Type B pancreatic cell (in vitro differentiated cells): ENCODE data around the gene FAM32A. TPM values are rescaled to one million over a fixed set of nuclear protein-coding genes. Genes with fewer than 3 reads are reported as not detected.

Source experiments
- DNase-seq: peaks from one replicate; pipeline ENCODE4 v3.0.0; 2021; ENCODE audit warnings: mixed read lengths; ENCODE audit not compliant: unreplicated experiment; ENCODE audit errors: extremely low spot score
- H3K27ac Mint-ChIP-seq: 2 replicates; pipeline ENCODE4 v1.8.0; 2021; ENCODE audit warnings: mild to moderate bottlenecking, mixed read lengths
- H3K27me3 Mint-ChIP-seq: 2 replicates; pipeline ENCODE4 v1.8.0; 2021; ENCODE audit warnings: mixed read lengths
- H3K36me3 Mint-ChIP-seq: 2 replicates; pipeline ENCODE4 v1.8.0; 2021; ENCODE audit warnings: mixed read lengths
- H3K4me1 Mint-ChIP-seq: one replicate; pipeline ENCODE4 v1.8.0; 2021; ENCODE audit warnings: mixed read lengths; ENCODE audit not compliant: unreplicated experiment
- H3K4me3 Mint-ChIP-seq: 2 replicates; pipeline ENCODE4 v1.8.0; 2021; ENCODE audit warnings: mild to moderate bottlenecking, mixed read lengths
- H3K9me3 Mint-ChIP-seq: 2 replicates; pipeline ENCODE4 v1.8.0; 2021; ENCODE audit warnings: mixed read lengths
- total RNA-seq: library from RNA; stranded (reverse); gene quantifications from 2 replicates; pipeline ENCODE4 v1.2.1, GENCODE V29; 2021; ENCODE audit warnings: low replicate concordance
- TF ChIP-seq, protein P1 (sequence below): fragments of 200-600 bp; sonication (generic); conservative IDR thresholded peaks from 2 replicates; pipeline ENCODE4 v1.5.0; 2021; ENCODE audit warnings: antibody characterized with exemption, mild to moderate bottlenecking

The FAM32A gene
- total RNA-seq, 1 donor from 2014 or later, result 89.0 TPM

DNA sequence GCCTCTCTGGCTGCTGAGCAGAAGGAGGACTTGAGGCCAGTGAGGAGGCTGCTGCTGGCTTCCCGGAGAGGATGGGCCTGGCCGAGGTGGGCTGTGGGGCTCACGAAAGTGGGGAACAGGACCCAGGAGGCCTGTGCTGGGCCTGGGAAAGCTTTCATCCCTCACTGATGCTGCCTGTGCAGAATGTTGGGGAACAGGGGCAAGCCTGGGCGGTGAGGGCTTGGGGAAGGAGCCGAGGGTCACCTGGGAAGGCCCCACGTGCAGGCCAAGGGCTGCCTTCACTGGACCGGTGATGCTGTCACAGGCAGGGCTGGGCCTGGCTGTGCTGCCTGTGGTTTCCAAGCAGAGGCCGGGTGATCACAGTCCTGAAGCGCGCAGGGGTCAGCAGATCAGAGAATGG, 21.9 kb downstream of the FAM32A start:
- TF ChIP-seq, protein P1, sequence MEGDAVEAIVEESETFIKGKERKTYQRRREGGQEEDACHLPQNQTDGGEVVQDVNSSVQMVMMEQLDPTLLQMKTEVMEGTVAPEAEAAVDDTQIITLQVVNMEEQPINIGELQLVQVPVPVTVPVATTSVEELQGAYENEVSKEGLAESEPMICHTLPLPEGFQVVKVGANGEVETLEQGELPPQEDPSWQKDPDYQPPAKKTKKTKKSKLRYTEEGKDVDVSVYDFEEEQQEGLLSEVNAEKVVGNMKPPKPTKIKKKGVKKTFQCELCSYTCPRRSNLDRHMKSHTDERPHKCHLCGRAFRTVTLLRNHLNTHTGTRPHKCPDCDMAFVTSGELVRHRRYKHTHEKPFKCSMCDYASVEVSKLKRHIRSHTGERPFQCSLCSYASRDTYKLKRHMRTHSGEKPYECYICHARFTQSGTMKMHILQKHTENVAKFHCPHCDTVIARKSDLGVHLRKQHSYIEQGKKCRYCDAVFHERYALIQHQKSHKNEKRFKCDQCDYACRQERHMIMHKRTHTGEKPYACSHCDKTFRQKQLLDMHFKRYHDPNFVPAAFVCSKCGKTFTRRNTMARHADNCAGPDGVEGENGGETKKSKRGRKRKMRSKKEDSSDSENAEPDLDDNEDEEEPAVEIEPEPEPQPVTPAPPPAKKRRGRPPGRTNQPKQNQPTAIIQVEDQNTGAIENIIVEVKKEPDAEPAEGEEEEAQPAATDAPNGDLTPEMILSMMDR, result no peak
- H3K4me3 Mint-ChIP-seq, result no peak overlapping the region
- DNase-seq, result no peak
- H3K9me3 Mint-ChIP-seq, result no peaks in the 10 kb centered on the region
- no peaks in the 10 kb centered on the region for H3K27me3 Mint-ChIP-seq
- no peak overlapping the region for H3K27ac Mint-ChIP-seq
- H3K4me1 Mint-ChIP-seq, result no peaks in the 10 kb centered on the region
- H3K36me3 Mint-ChIP-seq, result peaks cover 27% of the 10 kb centered on the region

- Mint-ChIP-seq H3K27ac (no peak overlapping the region), H3K27me3 (no peaks in the 10 kb centered on the region), H3K4me1 (peaks cover 3% of the 10 kb centered on the region), H3K36me3 (peaks cover 30% of the 10 kb centered on the region), H3K4me3 (no peak overlapping the region), H3K9me3 (no peaks in the 10 kb centered on the region)
- no peak for DNase-seq
- TF ChIP-seq, protein P1, result no peak
Observed at GRCh38 chr19:16207490-16208025, 22.3 kb downstream of the FAM32A start.

- H3K4me1 Mint-ChIP-seq, result peaks cover 9% of the 10 kb centered on the region
- H3K4me3 Mint-ChIP-seq, result no peak overlapping the region
- no peaks in the 10 kb centered on the region for H3K27me3 Mint-ChIP-seq
- peaks cover 32% of the 10 kb centered on the region for H3K36me3 Mint-ChIP-seq
- H3K27ac Mint-ChIP-seq, result no peak overlapping the region
- TF ChIP-seq, protein P1, result no peak
- DNase-seq, result no peak
- no peaks in the 10 kb centered on the region for H3K9me3 Mint-ChIP-seq
Observed at GRCh38 chr19:16208064-16208759, 23.0 kb downstream of the FAM32A start.

GRCh38 chr19:16208847-16209665, 23.8 kb downstream of the FAM32A start:
- no peak overlapping the region for H3K27ac Mint-ChIP-seq

DNA sequence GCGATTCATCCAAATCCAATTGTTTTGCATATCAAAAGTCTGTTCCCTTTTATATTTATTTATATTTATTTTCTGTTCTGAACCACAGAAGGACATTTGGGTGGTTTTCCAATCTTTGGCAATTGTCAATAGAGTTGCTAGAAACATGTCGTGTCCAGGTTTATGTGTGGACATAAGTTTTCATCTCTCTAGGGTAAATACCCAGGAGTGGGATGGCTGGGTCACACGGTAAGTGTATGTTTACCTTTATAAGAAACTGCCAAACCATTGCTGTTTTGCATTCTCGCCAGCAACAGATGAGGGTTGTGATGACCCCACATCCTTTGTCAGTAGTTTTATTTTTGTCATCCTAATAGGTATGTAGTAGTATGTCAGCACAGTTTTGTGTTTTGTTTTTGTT, 25.0 kb downstream of the FAM32A start:
- Mint-ChIP-seq H3K27me3 (no peaks in the 10 kb centered on the region), H3K36me3 (peaks cover 36% of the 10 kb centered on the region), H3K9me3 (no peaks in the 10 kb centered on the region), H3K4me3 (no peak overlapping the region), H3K27ac (no peak overlapping the region), H3K4me1 (peaks cover 10% of the 10 kb centered on the region)
- no peak for DNase-seq
- TF ChIP-seq, protein P1, result no peak

More at GRCh38 chr19:16208847-16209665, 23.8 kb downstream of the FAM32A start:
- TF ChIP-seq, protein P1, result no peak
- H3K36me3 Mint-ChIP-seq, result peaks cover 36% of the 10 kb centered on the region
- no peaks in the 10 kb centered on the region for H3K9me3 Mint-ChIP-seq
- H3K4me3 Mint-ChIP-seq, result no peak overlapping the region
- no peak for DNase-seq
- no peaks in the 10 kb centered on the region for H3K27me3 Mint-ChIP-seq
- peaks cover 10% of the 10 kb centered on the region for H3K4me1 Mint-ChIP-seq
